ENCODE measurements around the gene SLC39A11.

SLC39A11 gene

GRCh38 chr17:73043686-73044581 is 48.6 kb downstream of the SLC39A11 start:
- Histone ChIP-seq H2BK5ac (ENCODE audit: low read depth, low read length, poor library complexity, severe bottlenecking) (no peak overlapping the region), H2BK12ac (ENCODE audit: low read length in 2 of 2) (no peak overlapping the region), H3K23ac (ENCODE audit: low read length in 2 of 2) (no peak overlapping the region), H3K79me1 (replicated peaks; ENCODE audit: low read length, poor library complexity, severe bottlenecking) (peaks cover 15% of the 10 kb centered on the region), H3K4me1 (ENCODE audit: control insufficient read depth, insufficient read depth, low read depth, low read length) (peaks cover 2% of the 10 kb centered on the region), H3K9ac (ENCODE audit: low read length) (peak overlapping the region; percentile 73), H2BK120ac (ENCODE audit: low read depth, low read length) (no peak overlapping the region), H2AFZ (ENCODE audit: low read depth, low read length) (no peak overlapping the region), H4K8ac (ENCODE audit: low read length) (no peak overlapping the region), H3K18ac (ENCODE audit: low read depth in 1 of 2, low read length in 2 of 2) (no peak overlapping the region), H3K36me3 (ENCODE audit: control insufficient read depth in 1 of 2, insufficient read depth in 2 of 2, low read depth in 1 of 2, low read length in 2 of 2) (peaks cover 0 to 3% of the 10 kb centered on the region in 2 experiments), H3K4ac (ENCODE audit: low read depth in 1 of 2, low read length in 2 of 2) (no peak overlapping the region), H4K91ac (ENCODE audit: low read length) (no peak overlapping the region), H2BK15ac (ENCODE audit: low read depth, poor library complexity, severe bottlenecking) (no peak overlapping the region), H3K14ac (ENCODE audit: low read length in 2 of 2) (no peak overlapping the region), H2AK5ac (ENCODE audit: low read length, severe bottlenecking) (no peak overlapping the region), H3K27ac (ENCODE audit: low read length, poor library complexity, severe bottlenecking) (no peak overlapping the region), H3K4me2 (ENCODE audit: low read length, poor library complexity, severe bottlenecking) (no peak overlapping the region), H3K9me3 (ENCODE audit: control insufficient read depth, low read length) (peaks cover 32% of the 10 kb centered on the region), H3K27me3 (ENCODE audit: control insufficient read depth in 1 of 2, insufficient read depth in 1 of 2, low read length in 2 of 2) (peaks cover 0 to 6% of the 10 kb centered on the region in 2 experiments), H3K4me3 (ENCODE audit: insufficient read depth in 1 of 2, low read depth in 1 of 2, low read length in 2 of 2) (peak overlapping the region in 1 of 2 experiments; percentile 71)
- DNase-seq = no peak
- WGBS = 88% methylated on average over 6 of the region's 8 CpGs

- H2BK120ac ChIP-seq (ENCODE audit: low read depth, low read length) = no peak overlapping the region
- H4K8ac ChIP-seq (ENCODE audit: low read length) = no peak overlapping the region
- peak overlapping the region in 1 of 2 experiments; percentile 61 for H3K14ac ChIP-seq (ENCODE audit: low read length in 2 of 2)
- H4K91ac ChIP-seq (ENCODE audit: low read length) = no peak overlapping the region
- H2AFZ ChIP-seq (ENCODE audit: low read depth, low read length) = no peak overlapping the region
- H3K27me3 ChIP-seq (ENCODE audit: control insufficient read depth in 1 of 2, insufficient read depth in 1 of 2, low read length in 2 of 2) = peaks cover 0 to 4% of the 10 kb centered on the region in 2 experiments
- H3K4me3 ChIP-seq (ENCODE audit: insufficient read depth in 1 of 2, low read depth in 1 of 2, low read length in 2 of 2) = peak overlapping the region in 1 of 2 experiments; percentile 71
- peak overlapping the region in 1 of 2 experiments; percentile 77 for H3K23ac ChIP-seq (ENCODE audit: low read length in 2 of 2)
- no peak overlapping the region for H2AK5ac ChIP-seq (ENCODE audit: low read length, severe bottlenecking)
- H3K9me3 ChIP-seq (ENCODE audit: control insufficient read depth, low read length) = peaks cover 32% of the 10 kb centered on the region
- H3K79me1 ChIP-seq (replicated peaks; ENCODE audit: low read length, poor library complexity, severe bottlenecking) = peaks cover 15% of the 10 kb centered on the region
- H3K27ac ChIP-seq (ENCODE audit: low read length, poor library complexity, severe bottlenecking) = no peak overlapping the region
- WGBS = 94% methylated on average over 7 of the region's 7 CpGs
- H2BK15ac ChIP-seq (ENCODE audit: low read depth, poor library complexity, severe bottlenecking) = no peak overlapping the region
- H3K36me3 ChIP-seq (ENCODE audit: control insufficient read depth in 1 of 2, insufficient read depth in 2 of 2, low read depth in 1 of 2, low read length in 2 of 2) = peaks cover 0 to 3% of the 10 kb centered on the region in 2 experiments
- no peak overlapping the region for H2BK5ac ChIP-seq (ENCODE audit: low read depth, low read length, poor library complexity, severe bottlenecking)
- H3K18ac ChIP-seq (ENCODE audit: low read depth in 1 of 2, low read length in 2 of 2) = peak overlapping the region in 1 of 2 experiments; percentile 46
- H3K4me2 ChIP-seq (ENCODE audit: low read length, poor library complexity, severe bottlenecking) = no peak overlapping the region
- peaks cover 2% of the 10 kb centered on the region for H3K4me1 ChIP-seq (ENCODE audit: control insufficient read depth, insufficient read depth, low read depth, low read length)
- peak overlapping the region in 1 of 2 experiments; percentile 54 for H2BK12ac ChIP-seq (ENCODE audit: low read length in 2 of 2)
- no peak for DNase-seq
- H3K4ac ChIP-seq (ENCODE audit: low read depth in 1 of 2, low read length in 2 of 2) = no peak overlapping the region
- H3K9ac ChIP-seq (ENCODE audit: low read length) = peak overlapping the region; percentile 73
These were observed 49.4 kb downstream of the SLC39A11 start for GRCh38 chr17:73042809-73043685.

GRCh38 chr17:73042225-73042624 is 50.3 kb downstream of the SLC39A11 start:
- Histone ChIP-seq H3K23ac (ENCODE audit: low read length in 2 of 2) (no peak overlapping the region), H3K4me1 (ENCODE audit: control insufficient read depth, insufficient read depth, low read depth, low read length) (peaks cover 2% of the 10 kb centered on the region), H2AFZ (ENCODE audit: low read depth, low read length) (no peak overlapping the region), H3K4me3 (ENCODE audit: insufficient read depth in 1 of 2, low read depth in 1 of 2, low read length in 2 of 2) (no peak overlapping the region), H2BK15ac (ENCODE audit: low read depth, poor library complexity, severe bottlenecking) (no peak overlapping the region), H3K27me3 (ENCODE audit: control insufficient read depth in 1 of 2, insufficient read depth in 1 of 2, low read length in 2 of 2) (peaks cover 0 to 4% of the 10 kb centered on the region in 2 experiments), H3K18ac (ENCODE audit: low read depth in 1 of 2, low read length in 2 of 2) (no peak overlapping the region), H2BK12ac (ENCODE audit: low read length in 2 of 2) (no peak overlapping the region), H2BK120ac (ENCODE audit: low read depth, low read length) (no peak overlapping the region), H2AK5ac (ENCODE audit: low read length, severe bottlenecking) (no peak overlapping the region), H4K91ac (ENCODE audit: low read length) (no peak overlapping the region), H3K9ac (ENCODE audit: low read length) (no peak overlapping the region), H3K79me1 (replicated peaks; ENCODE audit: low read length, poor library complexity, severe bottlenecking) (peaks cover 15% of the 10 kb centered on the region), H3K36me3 (ENCODE audit: control insufficient read depth in 1 of 2, insufficient read depth in 2 of 2, low read depth in 1 of 2, low read length in 2 of 2) (peaks cover 0 to 3% of the 10 kb centered on the region in 2 experiments), H3K4me2 (ENCODE audit: low read length, poor library complexity, severe bottlenecking) (no peak overlapping the region), H3K27ac (ENCODE audit: low read length, poor library complexity, severe bottlenecking) (no peak overlapping the region), H3K4ac (ENCODE audit: low read depth in 1 of 2, low read length in 2 of 2) (no peak overlapping the region), H3K9me3 (ENCODE audit: control insufficient read depth, low read length) (peaks cover 32% of the 10 kb centered on the region), H2BK5ac (ENCODE audit: low read depth, low read length, poor library complexity, severe bottlenecking) (no peak overlapping the region), H3K14ac (ENCODE audit: low read length in 2 of 2) (no peak overlapping the region), H4K8ac (ENCODE audit: low read length) (no peak overlapping the region)
- WGBS = 99% methylated on average over 2 of the region's 5 CpGs
- DNase-seq = no peak

GRCh38 chr17:73039282-73039681 is 53.2 kb downstream of the SLC39A11 start:
- H3K14ac ChIP-seq (ENCODE audit: low read length in 2 of 2) = no peak overlapping the region
- no peak overlapping the region for H3K9ac ChIP-seq (ENCODE audit: low read length)
- no peak overlapping the region for H3K4me2 ChIP-seq (ENCODE audit: low read length, poor library complexity, severe bottlenecking)
- peaks cover 32% of the 10 kb centered on the region for H3K9me3 ChIP-seq (ENCODE audit: control insufficient read depth, low read length)
- no peak overlapping the region for H2BK5ac ChIP-seq (ENCODE audit: low read depth, low read length, poor library complexity, severe bottlenecking)
- H2BK120ac ChIP-seq (ENCODE audit: low read depth, low read length) = no peak overlapping the region
- DNase-seq = no peak
- H2BK15ac ChIP-seq (ENCODE audit: low read depth, poor library complexity, severe bottlenecking) = no peak overlapping the region
- no peak overlapping the region for H2AFZ ChIP-seq (ENCODE audit: low read depth, low read length)
- 97% methylated on average over 6 of the region's 9 CpGs for WGBS
- H3K18ac ChIP-seq (ENCODE audit: low read depth in 1 of 2, low read length in 2 of 2) = no peak overlapping the region
- no peak overlapping the region for H4K8ac ChIP-seq (ENCODE audit: low read length)
- no peaks in the 10 kb centered on the region for H3K27me3 ChIP-seq (ENCODE audit: control insufficient read depth in 1 of 2, insufficient read depth in 1 of 2, low read length in 2 of 2)
- peaks cover 0 to 3% of the 10 kb centered on the region in 2 experiments for H3K36me3 ChIP-seq (ENCODE audit: control insufficient read depth in 1 of 2, insufficient read depth in 2 of 2, low read depth in 1 of 2, low read length in 2 of 2)
- no peak overlapping the region for H3K27ac ChIP-seq (ENCODE audit: low read length, poor library complexity, severe bottlenecking)
- H3K79me1 ChIP-seq (replicated peaks; ENCODE audit: low read length, poor library complexity, severe bottlenecking) = peaks cover 9% of the 10 kb centered on the region
- H3K4ac ChIP-seq (ENCODE audit: low read depth in 1 of 2, low read length in 2 of 2) = no peak overlapping the region
- no peak overlapping the region for H3K4me3 ChIP-seq (ENCODE audit: insufficient read depth in 1 of 2, low read depth in 1 of 2, low read length in 2 of 2)
- no peak overlapping the region for H2BK12ac ChIP-seq (ENCODE audit: low read length in 2 of 2)
- no peaks in the 10 kb centered on the region for H3K4me1 ChIP-seq (ENCODE audit: control insufficient read depth, insufficient read depth, low read depth, low read length)
- no peak overlapping the region for H3K23ac ChIP-seq (ENCODE audit: low read length in 2 of 2)
- H2AK5ac ChIP-seq (ENCODE audit: low read length, severe bottlenecking) = no peak overlapping the region
- no peak overlapping the region for H4K91ac ChIP-seq (ENCODE audit: low read length)

All from mesenchymal stem cell (in vitro differentiated cells and primary cell).